Measurements from ENCODE around the gene BPI.

DNA sequence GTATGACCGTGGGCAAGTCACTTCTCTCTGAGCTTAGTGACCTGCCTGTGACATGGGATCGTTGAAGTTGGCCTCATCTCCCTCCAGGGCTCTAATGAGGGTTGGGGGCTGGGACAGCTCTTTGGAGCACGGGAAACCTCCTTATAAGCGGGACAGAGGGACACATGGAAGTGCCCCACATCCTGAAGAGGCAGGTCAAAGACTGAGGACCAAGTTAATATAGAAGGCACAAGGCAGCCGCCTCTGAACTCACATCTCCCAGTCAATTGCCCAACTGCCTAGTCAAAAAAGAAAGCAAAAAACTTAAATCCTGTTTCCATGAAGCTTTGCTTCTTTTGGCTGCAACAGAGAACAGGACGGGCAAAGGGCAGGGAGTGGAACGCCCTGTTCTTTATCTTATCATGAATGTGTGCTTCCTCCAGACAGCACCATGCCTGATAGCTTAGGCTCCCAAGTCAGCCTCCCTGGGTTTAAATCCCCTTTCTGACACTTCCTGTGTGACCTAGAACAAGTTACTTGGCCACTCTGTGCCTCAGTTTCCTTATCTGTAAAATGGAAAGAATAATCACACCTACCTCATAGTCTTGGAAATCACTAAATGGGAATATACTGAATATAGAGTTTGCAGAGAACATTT lies 69.4 kb downstream of the BPI start:
- TF ChIP-seq, protein P1, sequence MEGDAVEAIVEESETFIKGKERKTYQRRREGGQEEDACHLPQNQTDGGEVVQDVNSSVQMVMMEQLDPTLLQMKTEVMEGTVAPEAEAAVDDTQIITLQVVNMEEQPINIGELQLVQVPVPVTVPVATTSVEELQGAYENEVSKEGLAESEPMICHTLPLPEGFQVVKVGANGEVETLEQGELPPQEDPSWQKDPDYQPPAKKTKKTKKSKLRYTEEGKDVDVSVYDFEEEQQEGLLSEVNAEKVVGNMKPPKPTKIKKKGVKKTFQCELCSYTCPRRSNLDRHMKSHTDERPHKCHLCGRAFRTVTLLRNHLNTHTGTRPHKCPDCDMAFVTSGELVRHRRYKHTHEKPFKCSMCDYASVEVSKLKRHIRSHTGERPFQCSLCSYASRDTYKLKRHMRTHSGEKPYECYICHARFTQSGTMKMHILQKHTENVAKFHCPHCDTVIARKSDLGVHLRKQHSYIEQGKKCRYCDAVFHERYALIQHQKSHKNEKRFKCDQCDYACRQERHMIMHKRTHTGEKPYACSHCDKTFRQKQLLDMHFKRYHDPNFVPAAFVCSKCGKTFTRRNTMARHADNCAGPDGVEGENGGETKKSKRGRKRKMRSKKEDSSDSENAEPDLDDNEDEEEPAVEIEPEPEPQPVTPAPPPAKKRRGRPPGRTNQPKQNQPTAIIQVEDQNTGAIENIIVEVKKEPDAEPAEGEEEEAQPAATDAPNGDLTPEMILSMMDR (IDR thresholded peaks at IDR 0.05): no peak
- TF ChIP-seq POLR2A (IDR thresholded peaks at IDR 0.05): no peak
